C1 segment of cervical spinal cord (tissue), 14 donors: Measurements from ENCODE around the gene DCHS1.

Experiments
- DNase-seq, 14 donors: peaks; one replicate each; lab custom pipeline; 2025; lab: John Stamatoyannopoulos, UW

Gene DCHS1

GRCh38 chr11:6647836-6648235 lies 7.8 kb downstream of the DCHS1 start:
- DNase-seq: no peak

- peak in 2 of 14 donors; percentile 14 to 39 for DNase-seq
These were observed 8.5 kb downstream of the DCHS1 start for GRCh38 chr11:6646918-6647679.

GRCh38 chr11:6646576-6646917 lies 9.1 kb downstream of the DCHS1 start:
- no peak for DNase-seq

- DNase-seq: no peak
These were observed 9.5 kb downstream of the DCHS1 start for GRCh38 chr11:6646071-6646470.

GRCh38 chr11:6642957-6643356 lies 12.7 kb downstream of the DCHS1 start:
- no peak for DNase-seq

- DNase-seq: peak in 3 of 14 donors; percentile 13 to 27 (median 23)
These were observed 14.5 kb downstream of the DCHS1 start for GRCh38 chr11:6640985-6641701.

GRCh38 chr11:6640036-6640984 lies 15.3 kb downstream of the DCHS1 start:
- DNase-seq: no peak

GRCh38 chr11:6638429-6638828 lies 17.2 kb downstream of the DCHS1 start:
- no peak for DNase-seq

GRCh38 chr11:6637871-6638270 lies 17.7 kb downstream of the DCHS1 start:
- peak in 3 of 14 donors; percentile 6 to 14 (median 9) for DNase-seq

- DNase-seq: no peak
These were observed 19.1 kb downstream of the DCHS1 start for GRCh38 chr11:6636480-6636879.

GRCh38 chr11:6635082-6635932 lies 20.3 kb downstream of the DCHS1 start:
- peak in 13 of 14 donors; percentile 16 to 82 (median 45) for DNase-seq

GRCh38 chr11:6634534-6634933 lies 21.1 kb downstream of the DCHS1 start:
- no peak for DNase-seq

GRCh38 chr11:6633422-6634408 lies 21.9 kb downstream of the DCHS1 start:
- DNase-seq: no peak

- DNase-seq: no peak
These were observed 23.2 kb downstream of the DCHS1 start for GRCh38 chr11:6632116-6633073.

- no peak for DNase-seq
These were observed 24.2 kb downstream of the DCHS1 start for GRCh38 chr11:6631361-6631890.

- DNase-seq: no peak
These were observed 24.8 kb downstream of the DCHS1 start for GRCh38 chr11:6630632-6631291.

- DNase-seq: no peak
These were observed 25.5 kb downstream of the DCHS1 start for GRCh38 chr11:6629892-6630631.
